Measurements from ENCODE around the gene AP2S1.

AP2S1 gene

GRCh38 chr19:46847528-46847927 lies 3.1 kb downstream of the AP2S1 start:
- Histone ChIP-seq H2AFZ (ENCODE audit: low read length) (no peak overlapping the region), H3K4me3 (ENCODE audit: low read length in 2 of 2) (peak overlapping the region in 1 of 2 donors; percentile 49), H3K79me1 (ENCODE audit: low read depth, low read length) (no peaks in the 10 kb centered on the region), H3K4me1 (ENCODE audit: control insufficient read depth in 2 of 2, insufficient read depth in 1 of 2, low read depth in 1 of 2, low read length in 2 of 2) (peaks cover 6 to 7% of the 10 kb centered on the region in 2 donors), H3K23ac (ENCODE audit: low read depth, low read length, poor library complexity) (no peak overlapping the region), H3K18ac (ENCODE audit: low read length) (no peak overlapping the region), H3K4me2 (ENCODE audit: insufficient read depth, low read length, poor library complexity, severe bottlenecking) (no peak overlapping the region), H2BK120ac (ENCODE audit: low read depth, low read length) (no peak overlapping the region), H2AK5ac (ENCODE audit: low read depth, low read length) (no peak overlapping the region), H3K27me3 (ENCODE audit: control insufficient read depth in 3 of 3, insufficient read depth in 3 of 3, low read depth in 1 of 3, low read length in 3 of 3) (no peaks in the 10 kb centered on the region), H3K4ac (ENCODE audit: low read length) (no peak overlapping the region), H2BK15ac (ENCODE audit: low read length) (no peak overlapping the region), H3K9ac (ENCODE audit: low read depth, low read length, poor library complexity) (no peak overlapping the region), H4K91ac (ENCODE audit: low read depth, low read length, poor library complexity) (no peak overlapping the region), H2BK5ac (ENCODE audit: low read length) (no peak overlapping the region), H2BK12ac (ENCODE audit: low read length) (no peak overlapping the region), H3K14ac (ENCODE audit: low read length) (no peak overlapping the region), H3K9me3 (replicated peaks in 1 of 2; ENCODE audit: control insufficient read depth in 2 of 2, insufficient read depth in 1 of 2, low read depth in 1 of 2, low read length in 2 of 2) (no peaks in the 10 kb centered on the region), H3K36me3 (replicated peaks in 1 of 2; ENCODE audit: control insufficient read depth in 2 of 2, insufficient read depth in 2 of 2, low read length in 2 of 2) (peaks cover 14 to 52% of the 10 kb centered on the region in 2 donors), H3K27ac (replicated peaks; ENCODE audit: low read length) (no peak overlapping the region), H4K8ac (ENCODE audit: low read depth, low read length) (no peak overlapping the region)
- no peak for DNase-seq (ENCODE audit: low spot score)
- WGBS, 2 donors (ENCODE audit: extremely low coverage in 2 of 2, insufficient read length in 2 of 2, insufficient replicate concordance in 1 of 2): no CpG with 5 or more reads among the region's 11 CpGs

- H2BK15ac ChIP-seq (ENCODE audit: low read length): no peak overlapping the region
- no peak overlapping the region for H4K91ac ChIP-seq (ENCODE audit: low read depth, low read length, poor library complexity)
- no peak overlapping the region for H3K9ac ChIP-seq (ENCODE audit: low read depth, low read length, poor library complexity)
- H3K27me3 ChIP-seq (ENCODE audit: control insufficient read depth in 3 of 3, insufficient read depth in 3 of 3, low read depth in 1 of 3, low read length in 3 of 3): no peaks in the 10 kb centered on the region
- no peak overlapping the region for H4K8ac ChIP-seq (ENCODE audit: low read depth, low read length)
- H2AFZ ChIP-seq (ENCODE audit: low read length): no peak overlapping the region
- H2BK120ac ChIP-seq (ENCODE audit: low read depth, low read length): no peak overlapping the region
- DNase-seq (ENCODE audit: low spot score): no peak
- peaks cover 6 to 7% of the 10 kb centered on the region in 2 donors for H3K4me1 ChIP-seq (ENCODE audit: control insufficient read depth in 2 of 2, insufficient read depth in 1 of 2, low read depth in 1 of 2, low read length in 2 of 2)
- H3K4me2 ChIP-seq (ENCODE audit: insufficient read depth, low read length, poor library complexity, severe bottlenecking): no peak overlapping the region
- no peaks in the 10 kb centered on the region for H3K79me1 ChIP-seq (ENCODE audit: low read depth, low read length)
- H2BK5ac ChIP-seq (ENCODE audit: low read length): no peak overlapping the region
- no CpG with 5 or more reads among the region's 19 CpGs for WGBS, 2 donors (ENCODE audit: extremely low coverage in 2 of 2, insufficient read length in 2 of 2, insufficient replicate concordance in 1 of 2)
- H3K36me3 ChIP-seq (replicated peaks in 1 of 2; ENCODE audit: control insufficient read depth in 2 of 2, insufficient read depth in 2 of 2, low read length in 2 of 2): peaks cover 14 to 64% of the 10 kb centered on the region in 2 donors
- H3K18ac ChIP-seq (ENCODE audit: low read length): no peak overlapping the region
- H2BK12ac ChIP-seq (ENCODE audit: low read length): no peak overlapping the region
- no peak overlapping the region for H2AK5ac ChIP-seq (ENCODE audit: low read depth, low read length)
- no peaks in the 10 kb centered on the region for H3K9me3 ChIP-seq (replicated peaks in 1 of 2; ENCODE audit: control insufficient read depth in 2 of 2, insufficient read depth in 1 of 2, low read depth in 1 of 2, low read length in 2 of 2)
- no peak overlapping the region for H3K4me3 ChIP-seq (ENCODE audit: low read length in 2 of 2)
- H3K23ac ChIP-seq (ENCODE audit: low read depth, low read length, poor library complexity): no peak overlapping the region
- no peak overlapping the region for H3K4ac ChIP-seq (ENCODE audit: low read length)
- no peak overlapping the region for H3K27ac ChIP-seq (replicated peaks; ENCODE audit: low read length)
- no peak overlapping the region for H3K14ac ChIP-seq (ENCODE audit: low read length)
Measured at GRCh38 chr19:46845959-46846459, 4.6 kb downstream of the AP2S1 start.

- no peak overlapping the region for H2BK5ac ChIP-seq (ENCODE audit: low read length)
- no peaks in the 10 kb centered on the region for H3K9me3 ChIP-seq (replicated peaks in 1 of 2; ENCODE audit: control insufficient read depth in 2 of 2, insufficient read depth in 1 of 2, low read depth in 1 of 2, low read length in 2 of 2)
- H2BK15ac ChIP-seq (ENCODE audit: low read length): no peak overlapping the region
- H3K36me3 ChIP-seq (replicated peaks in 1 of 2; ENCODE audit: control insufficient read depth in 2 of 2, insufficient read depth in 2 of 2, low read length in 2 of 2): peaks cover 18 to 76% of the 10 kb centered on the region in 2 donors
- H3K4me1 ChIP-seq (ENCODE audit: control insufficient read depth in 2 of 2, insufficient read depth in 1 of 2, low read depth in 1 of 2, low read length in 2 of 2): peaks cover under 1 to 1% of the 10 kb centered on the region in 2 donors
- no peak overlapping the region for H2BK12ac ChIP-seq (ENCODE audit: low read length)
- H3K27ac ChIP-seq (replicated peaks; ENCODE audit: low read length): no peak overlapping the region
- H3K14ac ChIP-seq (ENCODE audit: low read length): no peak overlapping the region
- H3K18ac ChIP-seq (ENCODE audit: low read length): no peak overlapping the region
- H2AK5ac ChIP-seq (ENCODE audit: low read depth, low read length): no peak overlapping the region
- H3K4ac ChIP-seq (ENCODE audit: low read length): no peak overlapping the region
- whole genome bisulfite sequencing, 2 donors (ENCODE audit: extremely low coverage in 2 of 2, insufficient read length in 2 of 2, insufficient replicate concordance in 1 of 2): no CpG with 5 or more reads among the region's 9 CpGs
- no peak overlapping the region for H3K4me2 ChIP-seq (ENCODE audit: insufficient read depth, low read length, poor library complexity, severe bottlenecking)
- no peak overlapping the region for H3K4me3 ChIP-seq (ENCODE audit: low read length in 2 of 2)
- no peaks in the 10 kb centered on the region for H3K27me3 ChIP-seq (ENCODE audit: control insufficient read depth in 3 of 3, insufficient read depth in 3 of 3, low read depth in 1 of 3, low read length in 3 of 3)
- H3K79me1 ChIP-seq (ENCODE audit: low read depth, low read length): no peaks in the 10 kb centered on the region
- no peak overlapping the region for H3K23ac ChIP-seq (ENCODE audit: low read depth, low read length, poor library complexity)
- no peak overlapping the region for H2AFZ ChIP-seq (ENCODE audit: low read length)
- H2BK120ac ChIP-seq (ENCODE audit: low read depth, low read length): no peak overlapping the region
- H3K9ac ChIP-seq (ENCODE audit: low read depth, low read length, poor library complexity): no peak overlapping the region
- no peak overlapping the region for H4K8ac ChIP-seq (ENCODE audit: low read depth, low read length)
- DNase-seq (ENCODE audit: low spot score): no peak
- no peak overlapping the region for H4K91ac ChIP-seq (ENCODE audit: low read depth, low read length, poor library complexity)
Measured at GRCh38 chr19:46844067-46844489, 6.6 kb downstream of the AP2S1 start.

- H3K18ac ChIP-seq (ENCODE audit: low read length): peak overlapping the region; percentile 27
- no peak overlapping the region for H3K27ac ChIP-seq (replicated peaks; ENCODE audit: low read length)
- no peak overlapping the region for H2BK120ac ChIP-seq (ENCODE audit: low read depth, low read length)
- no peak overlapping the region for H3K4me3 ChIP-seq (ENCODE audit: low read length in 2 of 2)
- no peak overlapping the region for H2AFZ ChIP-seq (ENCODE audit: low read length)
- no peaks in the 10 kb centered on the region for H3K9me3 ChIP-seq (replicated peaks in 1 of 2; ENCODE audit: control insufficient read depth in 2 of 2, insufficient read depth in 1 of 2, low read depth in 1 of 2, low read length in 2 of 2)
- no peak overlapping the region for H3K4me2 ChIP-seq (ENCODE audit: insufficient read depth, low read length, poor library complexity, severe bottlenecking)
- H4K91ac ChIP-seq (ENCODE audit: low read depth, low read length, poor library complexity): no peak overlapping the region
- H2BK15ac ChIP-seq (ENCODE audit: low read length): no peak overlapping the region
- no peak for DNase-seq (ENCODE audit: low spot score)
- H2BK5ac ChIP-seq (ENCODE audit: low read length): no peak overlapping the region
- no peak overlapping the region for H2BK12ac ChIP-seq (ENCODE audit: low read length)
- no peak overlapping the region for H3K23ac ChIP-seq (ENCODE audit: low read depth, low read length, poor library complexity)
- H3K9ac ChIP-seq (ENCODE audit: low read depth, low read length, poor library complexity): no peak overlapping the region
- no peaks in the 10 kb centered on the region for H3K27me3 ChIP-seq (ENCODE audit: control insufficient read depth in 3 of 3, insufficient read depth in 3 of 3, low read depth in 1 of 3, low read length in 3 of 3)
- no peak overlapping the region for H3K14ac ChIP-seq (ENCODE audit: low read length)
- no peaks in the 10 kb centered on the region for H3K4me1 ChIP-seq (ENCODE audit: control insufficient read depth in 2 of 2, insufficient read depth in 1 of 2, low read depth in 1 of 2, low read length in 2 of 2)
- no peak overlapping the region for H2AK5ac ChIP-seq (ENCODE audit: low read depth, low read length)
- H4K8ac ChIP-seq (ENCODE audit: low read depth, low read length): no peak overlapping the region
- WGBS, 2 donors (ENCODE audit: extremely low coverage in 2 of 2, insufficient read length in 2 of 2, insufficient replicate concordance in 1 of 2): no CpG with 5 or more reads among the region's 11 CpGs
- peaks cover 3% of the 10 kb centered on the region for H3K79me1 ChIP-seq (ENCODE audit: low read depth, low read length)
- peaks cover 22 to 83% of the 10 kb centered on the region in 2 donors for H3K36me3 ChIP-seq (replicated peaks in 1 of 2; ENCODE audit: control insufficient read depth in 2 of 2, insufficient read depth in 2 of 2, low read length in 2 of 2)
- no peak overlapping the region for H3K4ac ChIP-seq (ENCODE audit: low read length)
Measured at GRCh38 chr19:46842791-46843190, 7.9 kb downstream of the AP2S1 start.

All from neuronal stem cell (in vitro differentiated cells).